ENCODE results near the gene SFSWAP. TPM values are rescaled to one million over a fixed set of nuclear protein-coding genes. Genes with fewer than 3 reads are reported as not detected.
A peak's percentile ranks its signal among the peaks of the same experiment; 100 is the strongest.

The SFSWAP gene
- total RNA-seq, 1 experiment from 2014 or later: 33.4 TPM

DNA sequence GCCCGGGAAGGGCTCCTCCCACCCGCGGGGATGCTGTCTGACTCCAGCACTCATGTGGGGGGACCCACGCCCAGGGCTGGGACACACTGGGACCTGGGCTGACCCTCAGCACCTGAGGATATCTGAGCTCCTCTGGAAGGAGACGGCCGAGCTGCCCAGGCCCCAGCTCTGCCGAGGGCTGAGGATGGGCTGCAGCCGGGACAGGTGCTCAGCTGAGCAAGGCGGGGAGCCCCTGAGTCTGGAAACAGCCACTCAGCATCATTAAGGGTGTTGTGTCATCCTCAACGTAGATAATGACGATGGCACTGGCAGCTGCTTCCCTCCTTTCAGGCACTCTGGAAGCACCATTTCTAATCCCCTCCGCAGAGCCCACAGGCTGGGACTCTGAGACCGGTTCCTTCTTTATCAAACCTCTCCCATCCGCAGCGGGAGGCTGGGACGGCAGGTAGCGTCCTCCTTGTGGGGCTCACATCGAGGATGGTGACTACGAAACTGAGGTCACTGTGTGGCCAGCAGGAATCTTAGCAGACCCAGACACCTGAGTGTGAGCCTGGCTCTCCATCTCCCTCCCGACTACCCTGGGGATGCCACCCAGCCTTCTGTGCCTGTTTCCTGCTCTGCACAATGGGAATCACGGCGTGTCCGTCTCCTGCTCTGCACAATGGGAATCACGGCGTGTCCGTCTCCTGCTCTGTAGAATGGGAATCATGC, 26.7 kb upstream of the SFSWAP start:
- no peaks in the 10 kb centered on the region for H3K36me3 ChIP-seq (replicated peaks; ENCODE audit: control insufficient read depth, insufficient read depth, low read length)
- no peak overlapping the region for H3K4me3 ChIP-seq (ENCODE audit: insufficient read depth, low read depth, low read length)
- peaks cover 5% of the 10 kb centered on the region for H3K27me3 ChIP-seq (ENCODE audit: control insufficient read depth, insufficient read depth, low read length)
- peak; percentile 49 for DNase-seq

GRCh38 chr12:131687346-131688125, 23.4 kb upstream of the SFSWAP start:
- H3K4me3 ChIP-seq (ENCODE audit: insufficient read depth, low read depth, low read length): no peak overlapping the region
- H3K36me3 ChIP-seq (replicated peaks; ENCODE audit: control insufficient read depth, insufficient read depth, low read length): no peaks in the 10 kb centered on the region
- DNase-seq: peak; percentile 30
- H3K27me3 ChIP-seq (ENCODE audit: control insufficient read depth, insufficient read depth, low read length): no peaks in the 10 kb centered on the region; the same call in 1 of the 2 replicates

DNA sequence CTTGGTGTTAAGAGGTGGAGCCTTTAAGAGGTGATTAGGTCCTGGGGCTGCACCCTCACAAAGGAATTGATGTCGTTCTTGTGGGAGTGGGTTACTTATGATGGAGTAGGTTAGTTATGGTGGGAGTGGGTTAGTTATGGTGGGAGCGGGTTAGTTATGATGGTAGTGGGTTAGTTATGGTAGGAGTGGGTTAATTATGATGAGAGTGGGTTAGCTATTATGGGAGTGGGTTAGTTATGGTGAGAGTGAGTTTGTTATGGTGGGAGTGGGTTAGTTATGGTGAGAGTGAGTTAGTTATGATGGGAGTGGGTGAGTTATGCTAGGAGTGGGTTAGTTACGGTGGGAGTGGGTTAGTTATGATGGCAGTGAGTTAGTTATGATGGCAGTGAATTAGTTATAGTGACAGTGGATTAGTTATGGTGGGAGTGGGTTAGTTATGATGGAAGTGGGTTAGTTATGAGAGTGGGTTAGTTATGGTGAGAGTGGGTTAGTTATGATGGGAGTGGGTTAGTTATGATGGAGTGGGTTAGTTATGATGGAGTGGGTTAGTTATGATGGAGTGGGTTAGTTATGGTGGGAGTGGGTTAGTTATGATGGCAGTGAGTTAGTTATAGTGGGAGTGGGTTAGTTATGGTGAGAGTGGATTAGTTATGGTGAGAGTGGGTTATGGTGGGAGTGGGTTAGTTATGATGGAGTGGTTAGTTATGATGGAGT, 22.6 kb upstream of the SFSWAP start:
- no peak for DNase-seq
- H3K27me3 ChIP-seq (ENCODE audit: control insufficient read depth, insufficient read depth, low read length): no peaks in the 10 kb centered on the region; the same call in 1 of the 2 replicates
- no peak overlapping the region for H3K4me3 ChIP-seq (ENCODE audit: insufficient read depth, low read depth, low read length)
- no peaks in the 10 kb centered on the region for H3K36me3 ChIP-seq (replicated peaks; ENCODE audit: control insufficient read depth, insufficient read depth, low read length)

DNA sequence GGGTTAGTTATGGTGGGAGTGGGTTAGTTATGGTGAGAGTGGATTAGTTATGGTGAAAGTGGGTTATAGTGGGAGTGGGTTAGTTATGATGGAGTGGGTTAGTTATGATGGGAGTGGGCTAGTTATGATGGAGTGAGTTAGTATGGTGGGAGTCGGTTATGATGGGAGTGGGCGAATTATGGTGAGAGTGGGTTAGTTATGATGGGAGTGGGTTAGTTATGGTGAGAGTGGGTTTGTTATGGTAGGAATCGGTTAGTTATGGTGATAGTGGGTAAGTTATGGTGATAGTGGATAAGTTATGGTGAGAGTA, 22.1 kb upstream of the SFSWAP start:
- no peak overlapping the region for H3K4me3 ChIP-seq (ENCODE audit: insufficient read depth, low read depth, low read length)
- no peaks in the 10 kb centered on the region for H3K36me3 ChIP-seq (replicated peaks; ENCODE audit: control insufficient read depth, insufficient read depth, low read length)
- no peaks in the 10 kb centered on the region; the same call in 1 of the 2 replicates for H3K27me3 ChIP-seq (ENCODE audit: control insufficient read depth, insufficient read depth, low read length)
- no peak for DNase-seq

DNA sequence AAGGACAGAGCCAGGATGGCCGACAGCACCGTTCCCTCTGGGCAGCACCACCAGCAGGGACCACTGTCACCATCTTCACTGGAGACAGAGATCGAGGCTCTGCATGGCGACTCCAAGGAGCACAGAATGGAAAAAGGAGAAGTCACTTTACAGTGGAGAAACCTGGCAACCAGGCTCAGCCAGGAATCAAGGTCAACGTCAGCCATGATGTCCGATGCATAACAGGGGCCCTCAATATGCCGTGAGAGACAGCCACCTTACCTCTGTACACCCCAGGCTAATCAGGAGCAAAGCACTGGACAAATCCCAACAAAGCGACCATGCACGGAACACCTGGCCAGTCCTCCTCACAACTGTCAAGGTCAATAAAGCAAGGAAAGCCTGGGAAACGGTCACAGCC, 20.6 kb upstream of the SFSWAP start:
- H3K27me3 ChIP-seq (ENCODE audit: control insufficient read depth, insufficient read depth, low read length): no peaks in the 10 kb centered on the region; the same call in 1 of the 2 replicates
- H3K36me3 ChIP-seq (replicated peaks; ENCODE audit: control insufficient read depth, insufficient read depth, low read length): no peaks in the 10 kb centered on the region
- DNase-seq: no peak
- no peak overlapping the region for H3K4me3 ChIP-seq (ENCODE audit: insufficient read depth, low read depth, low read length)

GRCh38 chr12:131692431-131692830, 18.5 kb upstream of the SFSWAP start:
- Histone ChIP-seq H3K36me3 (replicated peaks; ENCODE audit: control insufficient read depth, insufficient read depth, low read length) (no peaks in the 10 kb centered on the region), H3K4me3 (ENCODE audit: insufficient read depth, low read depth, low read length) (no peak overlapping the region), H3K27me3 (ENCODE audit: control insufficient read depth, insufficient read depth, low read length) (no peaks in the 10 kb centered on the region)
- peak; percentile 38 for DNase-seq

DNA sequence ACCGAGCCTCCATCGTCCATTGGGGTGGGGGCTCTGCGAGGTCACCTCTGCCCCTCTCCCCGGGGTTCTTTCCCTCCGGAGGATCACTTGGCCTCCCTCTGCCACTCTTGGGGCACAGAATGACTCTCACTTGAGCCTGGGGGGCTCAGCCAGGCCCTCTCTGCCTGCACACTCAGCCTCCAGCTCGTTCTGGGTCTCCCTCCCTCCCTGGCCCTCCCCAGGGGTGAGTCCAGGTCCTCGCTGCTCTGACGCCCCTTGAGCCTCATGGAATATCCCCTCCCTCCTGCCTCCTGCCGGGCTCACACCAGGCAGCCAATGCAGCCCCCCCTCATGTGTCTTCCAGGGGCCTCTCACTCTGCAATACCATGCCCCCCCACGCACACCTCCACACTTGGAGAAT, 17.7 kb upstream of the SFSWAP start:
- DNase-seq: peak; percentile 36
- Histone ChIP-seq H3K4me3 (ENCODE audit: insufficient read depth, low read depth, low read length) (no peak overlapping the region), H3K27me3 (ENCODE audit: control insufficient read depth, insufficient read depth, low read length) (no peaks in the 10 kb centered on the region), H3K36me3 (replicated peaks; ENCODE audit: control insufficient read depth, insufficient read depth, low read length) (no peaks in the 10 kb centered on the region)

DNA sequence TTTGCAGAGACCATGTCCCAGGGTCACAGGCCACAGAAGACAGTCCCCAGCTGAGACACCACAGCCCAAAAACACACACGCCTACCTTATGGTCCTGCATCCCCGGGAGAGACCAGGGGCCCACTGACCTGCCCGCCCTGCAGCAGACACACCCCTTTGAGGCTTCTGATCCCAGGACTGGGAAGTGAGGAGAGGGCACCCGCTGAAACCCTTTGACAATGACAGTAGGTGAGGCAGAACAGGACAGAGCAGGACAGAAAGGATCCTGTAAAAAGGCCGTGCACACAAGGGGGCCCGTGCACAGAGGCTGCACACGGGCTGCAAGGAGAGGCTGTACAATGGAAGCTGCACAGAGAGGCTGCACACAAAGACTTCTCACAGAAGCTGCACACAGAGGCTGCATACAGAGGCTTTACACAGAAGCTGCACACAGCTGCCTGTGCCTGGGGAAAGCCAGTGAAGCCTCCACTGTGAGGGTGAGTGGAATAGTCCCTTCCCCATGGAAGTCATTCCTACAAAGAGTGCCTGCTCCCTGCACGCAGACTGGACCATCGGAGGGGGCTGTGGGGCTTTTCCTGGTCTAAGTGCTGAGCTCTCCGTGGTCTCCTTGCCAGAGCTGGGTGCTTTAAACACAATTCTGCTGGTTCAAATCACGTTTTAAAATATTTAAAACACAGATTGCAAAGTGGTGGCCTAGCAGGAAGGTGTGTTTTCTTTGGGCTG, 16.6 kb upstream of the SFSWAP start:
- no peaks in the 10 kb centered on the region for H3K27me3 ChIP-seq (ENCODE audit: control insufficient read depth, insufficient read depth, low read length)
- H3K4me3 ChIP-seq (ENCODE audit: insufficient read depth, low read depth, low read length): no peak overlapping the region
- H3K36me3 ChIP-seq (replicated peaks; ENCODE audit: control insufficient read depth, insufficient read depth, low read length): no peaks in the 10 kb centered on the region
- peak; percentile 60 for DNase-seq

- Histone ChIP-seq H3K27me3 (ENCODE audit: control insufficient read depth, insufficient read depth, low read length) (no peaks in the 10 kb centered on the region), H3K4me3 (ENCODE audit: insufficient read depth, low read depth, low read length) (no peak overlapping the region), H3K36me3 (replicated peaks; ENCODE audit: control insufficient read depth, insufficient read depth, low read length) (no peaks in the 10 kb centered on the region)
- no peak for DNase-seq
Measured at GRCh38 chr12:131695968-131696367, 14.9 kb upstream of the SFSWAP start.

DNA sequence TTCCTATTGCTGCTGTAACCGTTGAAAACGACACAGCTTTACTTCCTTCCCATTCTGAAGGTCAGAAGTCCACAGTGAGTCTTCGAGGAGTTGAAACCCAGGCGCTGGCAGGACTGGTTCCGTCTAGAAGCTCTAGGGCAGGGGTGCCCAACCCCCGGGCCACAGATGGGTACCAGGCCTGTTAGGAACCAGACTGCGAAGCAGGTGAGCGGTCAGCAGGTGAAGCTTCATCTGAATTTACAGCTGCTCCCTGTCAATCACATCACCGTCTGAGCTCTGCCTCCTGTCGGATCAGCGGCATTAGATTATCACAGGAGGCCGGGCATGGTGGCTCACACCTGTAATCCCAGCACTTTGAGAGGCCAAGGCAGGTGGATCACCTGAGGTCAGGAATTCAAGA, 12.6 kb upstream of the SFSWAP start:
- DNase-seq: no peak
- Histone ChIP-seq H3K4me3 (ENCODE audit: insufficient read depth, low read depth, low read length) (no peak overlapping the region), H3K36me3 (replicated peaks; ENCODE audit: control insufficient read depth, insufficient read depth, low read length) (no peaks in the 10 kb centered on the region), H3K27me3 (ENCODE audit: control insufficient read depth, insufficient read depth, low read length) (no peaks in the 10 kb centered on the region)

- no peaks in the 10 kb centered on the region for H3K27me3 ChIP-seq (ENCODE audit: control insufficient read depth, insufficient read depth, low read length)
- no peak for DNase-seq
- no peak overlapping the region for H3K4me3 ChIP-seq (ENCODE audit: insufficient read depth, low read depth, low read length)
- no peaks in the 10 kb centered on the region for H3K36me3 ChIP-seq (replicated peaks; ENCODE audit: control insufficient read depth, insufficient read depth, low read length)
Measured at GRCh38 chr12:131699434-131699833, 11.5 kb upstream of the SFSWAP start.

DNA sequence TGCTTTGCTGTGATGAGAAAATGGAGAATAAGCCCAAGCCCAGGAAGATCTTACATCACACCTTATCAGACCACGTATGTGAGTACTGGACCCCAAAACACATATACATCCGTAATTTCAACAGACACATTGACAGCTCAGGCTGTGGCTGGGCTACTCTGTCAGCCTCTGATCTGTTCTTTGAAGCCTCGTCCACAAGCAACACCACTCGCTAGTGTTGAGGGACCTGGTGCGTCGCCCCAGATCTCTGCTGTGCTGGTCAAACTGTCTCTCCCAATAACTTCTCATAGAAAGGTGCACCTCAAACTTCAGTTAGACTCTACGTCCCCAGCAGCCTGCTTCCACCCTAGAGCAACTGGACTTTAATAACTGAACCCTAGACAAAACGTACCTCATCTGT, 10.6 kb upstream of the SFSWAP start:
- H3K36me3 ChIP-seq (replicated peaks; ENCODE audit: control insufficient read depth, insufficient read depth, low read length): no peaks in the 10 kb centered on the region
- H3K27me3 ChIP-seq (ENCODE audit: control insufficient read depth, insufficient read depth, low read length): no peaks in the 10 kb centered on the region
- no peak for DNase-seq
- no peak overlapping the region for H3K4me3 ChIP-seq (ENCODE audit: insufficient read depth, low read depth, low read length)

DNA sequence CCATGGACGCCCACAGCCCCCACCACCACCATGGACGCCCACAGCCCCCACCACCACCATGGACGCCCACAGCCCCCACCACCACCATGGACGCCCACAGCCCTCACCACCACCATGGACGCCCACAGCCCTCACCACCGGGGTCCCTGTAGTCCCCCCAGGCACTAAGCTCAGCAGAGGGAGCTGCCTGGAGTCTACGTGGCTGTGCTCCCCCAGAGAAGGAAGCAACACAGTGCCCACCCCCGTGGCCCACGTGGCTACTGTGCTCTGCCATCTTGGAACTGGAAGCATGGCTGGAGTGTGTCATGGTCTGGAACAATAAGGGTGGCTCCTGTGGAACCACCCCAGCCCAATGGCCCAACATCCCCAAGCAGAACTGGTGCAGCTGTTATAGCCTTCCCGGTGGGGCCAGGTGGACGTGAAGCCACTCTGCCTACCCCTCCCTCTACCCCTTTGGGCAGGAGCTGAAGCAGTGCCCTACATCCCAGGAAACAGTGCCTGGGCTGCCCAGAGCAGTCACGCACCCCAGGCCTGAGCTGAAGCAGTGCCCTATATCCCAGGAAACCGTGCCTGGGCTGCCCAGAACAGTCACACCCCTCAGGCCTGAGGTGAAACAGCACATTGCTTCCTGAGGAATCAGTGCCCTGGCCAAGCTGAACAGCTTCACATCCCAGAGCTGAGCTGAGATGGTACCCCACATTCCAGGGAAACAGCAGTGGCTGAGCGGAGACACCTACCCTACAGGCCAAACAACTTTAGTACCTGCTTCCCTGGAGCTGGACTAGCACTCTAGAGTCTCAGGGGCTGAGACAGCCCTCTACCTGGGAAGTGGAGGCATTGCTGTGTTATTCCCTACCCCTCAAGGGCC, 9.0 kb upstream of the SFSWAP start:
- Histone ChIP-seq H3K27me3 (ENCODE audit: control insufficient read depth, insufficient read depth, low read length) (no peaks in the 10 kb centered on the region), H3K36me3 (replicated peaks; ENCODE audit: control insufficient read depth, insufficient read depth, low read length) (no peaks in the 10 kb centered on the region), H3K4me3 (ENCODE audit: insufficient read depth, low read depth, low read length) (no peak overlapping the region)
- DNase-seq: peak; percentile 55

DNA sequence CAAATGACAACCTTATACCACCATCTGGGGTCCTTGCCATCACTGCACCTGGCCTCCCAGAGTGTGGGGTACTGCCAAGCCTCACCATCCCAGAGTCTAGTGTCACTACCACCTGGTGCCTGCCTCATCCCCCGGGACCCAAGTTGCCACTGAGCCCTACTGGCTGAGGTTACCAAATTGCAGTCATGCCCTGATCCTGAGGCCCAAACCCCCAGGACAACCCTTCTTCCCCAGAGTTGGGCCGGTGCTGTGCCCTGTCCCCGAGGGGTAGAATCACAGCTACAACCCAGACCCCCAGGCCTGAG, 8.4 kb upstream of the SFSWAP start:
- H3K4me3 ChIP-seq (ENCODE audit: insufficient read depth, low read depth, low read length): no peak overlapping the region
- no peak for DNase-seq

More for the DNA sequence above, 8.4 kb upstream of the SFSWAP start:
- Histone ChIP-seq H3K36me3 (replicated peaks; ENCODE audit: control insufficient read depth, insufficient read depth, low read length) (no peaks in the 10 kb centered on the region), H3K27me3 (ENCODE audit: control insufficient read depth, insufficient read depth, low read length) (no peaks in the 10 kb centered on the region)
